Neural progenitor cell (in vitro differentiated cells): Measurements from ENCODE around the gene ZNF148.

Source experiments
- EZH2phosphoT487 ChIP-seq: fragments of 200-600 bp; sonication (generic); IDR thresholded peaks from 2 replicates; pipeline ENCODE4 v1.6.1; 2017; ENCODE audit warnings: antibody characterized with exemption
- TF ChIP-seq, protein P1 (sequence below): fragments of 200-600 bp; sonication (generic); IDR thresholded peaks from 2 replicates; pipeline ENCODE4 v1.5.1; 2017; ENCODE audit warnings: antibody characterized with exemption, mild to moderate bottlenecking

DNA sequence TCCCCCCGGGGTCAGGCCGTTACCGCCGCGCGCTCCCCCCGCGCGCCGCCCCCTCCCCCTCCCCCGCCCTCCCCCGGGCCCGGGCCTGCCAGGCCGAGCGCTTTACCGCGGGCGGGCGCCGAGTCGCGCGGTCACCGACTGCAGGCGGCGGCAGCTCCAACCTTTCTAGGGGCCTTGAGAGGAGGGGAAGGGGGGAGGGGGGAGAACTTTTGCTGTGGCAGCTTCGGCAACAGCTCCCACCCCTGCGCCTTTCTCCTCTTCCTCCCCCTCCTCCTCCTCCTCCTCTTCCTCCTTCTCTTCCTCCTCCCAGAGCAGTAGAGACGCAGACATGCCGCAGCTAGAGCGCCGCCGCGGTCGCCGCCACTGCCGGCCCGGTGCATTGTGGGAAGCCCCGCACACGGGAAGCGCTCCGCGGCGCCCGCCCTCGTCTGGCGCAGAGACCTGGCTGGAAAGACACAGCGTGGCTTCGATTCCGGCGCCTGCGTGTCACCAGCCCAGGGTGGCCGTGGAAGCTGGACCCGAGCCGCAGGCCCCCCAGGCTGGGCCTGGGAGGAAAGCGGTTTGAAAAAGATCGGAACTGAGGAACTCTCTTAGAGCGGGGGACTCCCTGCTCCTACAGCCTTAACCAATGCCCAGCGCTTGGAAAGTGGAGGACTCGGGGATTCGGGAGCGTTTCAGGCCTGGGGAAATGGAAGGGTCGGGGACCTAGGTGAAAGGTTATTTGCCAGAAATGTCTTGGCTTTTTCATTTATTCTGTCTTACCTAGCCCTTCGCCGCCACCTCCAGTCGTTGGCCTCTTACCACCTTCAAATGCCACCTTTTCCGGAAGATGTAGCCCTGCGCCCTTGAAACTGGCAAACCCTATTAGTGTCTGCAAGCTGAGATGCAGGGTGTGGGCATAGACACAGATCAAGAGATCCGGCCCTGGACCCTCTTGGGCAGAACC, at the start of gene ZNF148:
- TF ChIP-seq, protein P1, sequence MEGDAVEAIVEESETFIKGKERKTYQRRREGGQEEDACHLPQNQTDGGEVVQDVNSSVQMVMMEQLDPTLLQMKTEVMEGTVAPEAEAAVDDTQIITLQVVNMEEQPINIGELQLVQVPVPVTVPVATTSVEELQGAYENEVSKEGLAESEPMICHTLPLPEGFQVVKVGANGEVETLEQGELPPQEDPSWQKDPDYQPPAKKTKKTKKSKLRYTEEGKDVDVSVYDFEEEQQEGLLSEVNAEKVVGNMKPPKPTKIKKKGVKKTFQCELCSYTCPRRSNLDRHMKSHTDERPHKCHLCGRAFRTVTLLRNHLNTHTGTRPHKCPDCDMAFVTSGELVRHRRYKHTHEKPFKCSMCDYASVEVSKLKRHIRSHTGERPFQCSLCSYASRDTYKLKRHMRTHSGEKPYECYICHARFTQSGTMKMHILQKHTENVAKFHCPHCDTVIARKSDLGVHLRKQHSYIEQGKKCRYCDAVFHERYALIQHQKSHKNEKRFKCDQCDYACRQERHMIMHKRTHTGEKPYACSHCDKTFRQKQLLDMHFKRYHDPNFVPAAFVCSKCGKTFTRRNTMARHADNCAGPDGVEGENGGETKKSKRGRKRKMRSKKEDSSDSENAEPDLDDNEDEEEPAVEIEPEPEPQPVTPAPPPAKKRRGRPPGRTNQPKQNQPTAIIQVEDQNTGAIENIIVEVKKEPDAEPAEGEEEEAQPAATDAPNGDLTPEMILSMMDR = no peak
- TF ChIP-seq EZH2phosphoT487 = no peak
